ENCODE results near the gene WDR82.

Gene WDR82

DNA sequence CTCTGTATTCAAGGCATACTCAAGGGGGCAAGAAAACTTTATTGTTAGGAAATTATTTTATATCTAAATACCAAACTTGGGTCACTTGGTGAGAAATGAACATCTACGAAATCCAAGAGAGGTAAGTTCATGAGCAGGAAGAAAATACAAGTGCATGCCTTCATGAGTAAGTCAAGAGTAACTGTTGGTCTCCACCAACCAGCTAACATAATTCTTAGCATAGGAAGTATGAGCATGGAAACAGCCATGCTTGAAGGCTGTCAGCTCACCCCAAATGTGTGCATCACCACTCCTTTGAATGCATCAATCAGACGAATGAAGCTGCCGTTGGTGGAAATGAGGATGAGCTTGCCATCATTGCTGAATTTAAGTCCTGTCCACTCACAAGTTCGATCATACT lies 19.0 kb downstream of the WDR82 start:
- in situ Hi-C loops (cut with MboI; ENCODE audit: low sequenced_read_pairs) = no loop called here

DNA sequence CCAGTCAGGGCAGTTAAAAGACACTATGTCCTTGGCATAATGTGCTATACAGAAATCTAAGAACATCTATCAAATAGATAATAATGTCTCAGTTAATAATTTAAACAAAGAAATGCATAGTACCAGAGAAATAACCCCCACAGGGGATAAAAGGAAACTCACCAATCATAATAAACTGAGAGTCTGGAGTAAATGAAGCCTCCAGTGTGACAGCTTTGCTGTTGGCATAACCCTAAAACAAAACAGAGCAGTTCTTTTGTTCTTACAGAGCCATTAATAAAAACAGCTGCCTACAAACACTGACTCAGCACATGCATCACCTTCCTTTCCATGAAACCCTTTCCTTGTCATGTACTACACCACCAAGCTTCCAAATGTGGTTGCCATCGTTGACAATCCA lies 19.4 kb downstream of the WDR82 start:
- in situ Hi-C loops (cut with MboI; ENCODE audit: low sequenced_read_pairs) = no loop called here

DNA sequence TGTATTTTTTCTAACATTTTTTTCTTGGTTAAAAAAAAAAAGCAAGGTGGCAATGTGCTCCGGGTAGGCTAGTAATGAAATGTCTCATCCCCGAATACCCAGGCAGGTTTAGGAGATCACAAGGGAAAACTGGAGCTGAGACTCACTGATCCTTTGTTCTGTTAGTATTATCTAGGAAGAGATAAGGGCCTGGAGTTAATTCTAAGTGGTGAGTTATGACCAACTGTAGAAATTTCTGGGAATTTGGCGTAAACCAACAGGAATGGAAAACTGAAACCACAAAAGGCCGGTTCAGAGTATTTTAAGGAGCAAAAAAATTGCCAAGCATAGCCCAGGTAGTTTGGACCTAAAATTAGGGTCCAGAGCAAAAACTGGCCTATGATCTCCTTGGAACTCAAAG lies 20.5 kb downstream of the WDR82 start:
- in situ Hi-C loops (cut with MboI; ENCODE audit: low sequenced_read_pairs) = no loop called here

- in situ Hi-C loops (cut with MboI; ENCODE audit: low sequenced_read_pairs) = no loop called here
These were observed 21.8 kb downstream of the WDR82 start for GRCh38 chr3:52256622-52257021.

DNA sequence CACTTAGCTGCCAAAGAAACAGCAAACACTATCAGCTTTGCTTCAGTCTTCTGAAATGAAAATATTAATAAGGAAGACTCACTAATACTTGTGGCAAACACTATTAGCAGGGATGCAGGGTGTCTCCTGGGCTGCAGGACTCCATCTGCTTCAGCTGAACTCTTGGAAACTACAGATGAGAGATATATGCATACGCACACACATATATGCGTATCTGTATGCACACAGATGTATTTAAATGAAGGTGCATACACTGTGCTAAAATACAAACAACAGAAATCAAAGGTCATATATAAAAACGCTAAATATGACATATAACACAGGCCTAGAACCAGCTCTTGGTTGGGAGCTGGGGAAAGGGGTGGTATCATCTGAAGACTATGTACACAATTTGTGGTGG lies 22.3 kb downstream of the WDR82 start:
- in situ Hi-C loops (cut with MboI; ENCODE audit: low sequenced_read_pairs) = no loop called here

GRCh38 chr3:52254608-52255007 lies 23.8 kb downstream of the WDR82 start:
- in situ Hi-C loops (cut with MboI; ENCODE audit: low sequenced_read_pairs) = no loop called here

GRCh38 chr3:52253314-52254304 lies 24.8 kb downstream of the WDR82 start:
- in situ Hi-C loops (cut with MboI; ENCODE audit: low sequenced_read_pairs) = no loop called here

- in situ Hi-C loops (cut with MboI; ENCODE audit: low sequenced_read_pairs) = no loop called here
These were observed 28.3 kb downstream of the WDR82 start for GRCh38 chr3:52250122-52250521.

DNA sequence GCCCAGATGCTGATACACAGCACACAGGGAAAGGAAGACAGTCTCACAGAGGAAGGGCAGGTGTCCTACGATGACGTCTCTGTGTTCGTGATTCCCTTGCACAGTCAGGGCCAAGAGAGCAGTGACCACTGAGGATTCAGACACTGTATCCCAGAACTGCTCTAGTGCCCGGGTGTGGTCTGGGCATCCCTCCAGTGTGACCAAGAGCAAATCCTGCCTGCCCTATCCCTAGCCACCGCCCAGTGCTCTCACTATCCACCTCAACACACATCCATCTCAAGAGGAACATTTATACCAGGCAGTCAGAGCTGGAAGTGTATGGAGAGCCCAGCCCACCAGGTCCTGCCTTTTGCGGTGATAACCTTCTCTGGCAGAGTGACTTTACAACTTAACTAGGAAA lies 28.8 kb downstream of the WDR82 start:
- in situ Hi-C loops (cut with MboI; ENCODE audit: low sequenced_read_pairs) = loop anchor here (25.0 kb wide), 1 partner anchor 88 kb away; no protein-coding TSS in a partner anchor

DNA sequence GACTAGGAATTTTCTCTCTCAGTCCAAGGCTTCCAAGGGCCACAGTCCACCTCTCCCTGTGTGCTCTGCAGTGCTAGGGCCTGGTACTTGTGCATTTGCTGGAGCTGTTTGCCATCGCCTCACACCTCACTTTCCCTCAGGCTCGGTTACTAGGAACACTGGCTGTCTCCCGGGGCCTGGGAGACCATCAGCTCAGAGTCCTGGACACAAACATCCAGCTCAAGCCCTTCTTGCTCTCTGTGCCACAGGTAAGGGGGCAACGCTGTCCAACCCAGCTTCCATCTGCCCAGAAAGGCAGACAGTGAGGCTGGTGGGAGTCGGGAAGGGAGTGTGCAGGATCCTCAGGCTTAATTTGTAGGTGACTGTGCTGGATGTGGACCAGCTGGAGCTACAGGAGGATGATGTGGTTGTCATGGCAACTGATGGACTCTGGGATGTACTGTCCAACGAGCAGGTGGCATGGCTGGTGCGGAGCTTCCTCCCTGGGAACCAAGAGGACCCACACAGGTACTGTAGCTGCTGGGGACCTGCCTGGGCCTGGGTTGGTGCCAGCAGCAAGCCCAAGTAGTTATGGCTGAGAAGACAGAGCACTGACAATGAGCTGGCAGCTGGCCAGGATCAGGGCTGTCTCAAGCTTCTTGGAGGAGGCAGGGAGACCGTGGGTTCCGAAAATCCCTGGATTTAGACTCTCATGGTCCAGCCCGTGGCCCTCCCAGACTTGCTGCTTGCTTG lies 29.5 kb downstream of the WDR82 start:
- in situ Hi-C loops (cut with MboI; ENCODE audit: low sequenced_read_pairs) = loop anchor here (25.0 kb wide), 1 partner anchor 88 kb away; no protein-coding TSS in a partner anchor

DNA sequence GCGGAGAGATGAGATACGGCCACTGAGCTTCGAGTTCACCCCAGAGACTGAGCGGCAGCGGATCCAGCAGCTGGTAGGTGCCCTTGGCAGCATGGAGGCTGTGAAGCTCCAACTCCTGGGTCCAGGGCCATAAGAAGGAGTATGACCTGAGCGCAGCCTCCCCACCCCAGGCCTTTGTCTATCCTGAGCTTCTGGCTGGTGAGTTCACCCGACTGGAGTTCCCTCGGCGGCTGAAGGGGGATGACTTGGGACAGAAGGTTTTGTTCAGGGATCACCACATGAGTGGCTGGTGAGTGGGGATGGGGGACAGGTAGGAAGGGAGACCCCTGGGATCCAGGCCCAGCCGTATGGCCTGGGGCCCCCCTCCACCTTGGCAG lies 30.3 kb downstream of the WDR82 start:
- in situ Hi-C loops (cut with MboI; ENCODE audit: low sequenced_read_pairs) = loop anchor here (25.0 kb wide), 1 partner anchor 89 kb away; no protein-coding TSS in a partner anchor

DNA sequence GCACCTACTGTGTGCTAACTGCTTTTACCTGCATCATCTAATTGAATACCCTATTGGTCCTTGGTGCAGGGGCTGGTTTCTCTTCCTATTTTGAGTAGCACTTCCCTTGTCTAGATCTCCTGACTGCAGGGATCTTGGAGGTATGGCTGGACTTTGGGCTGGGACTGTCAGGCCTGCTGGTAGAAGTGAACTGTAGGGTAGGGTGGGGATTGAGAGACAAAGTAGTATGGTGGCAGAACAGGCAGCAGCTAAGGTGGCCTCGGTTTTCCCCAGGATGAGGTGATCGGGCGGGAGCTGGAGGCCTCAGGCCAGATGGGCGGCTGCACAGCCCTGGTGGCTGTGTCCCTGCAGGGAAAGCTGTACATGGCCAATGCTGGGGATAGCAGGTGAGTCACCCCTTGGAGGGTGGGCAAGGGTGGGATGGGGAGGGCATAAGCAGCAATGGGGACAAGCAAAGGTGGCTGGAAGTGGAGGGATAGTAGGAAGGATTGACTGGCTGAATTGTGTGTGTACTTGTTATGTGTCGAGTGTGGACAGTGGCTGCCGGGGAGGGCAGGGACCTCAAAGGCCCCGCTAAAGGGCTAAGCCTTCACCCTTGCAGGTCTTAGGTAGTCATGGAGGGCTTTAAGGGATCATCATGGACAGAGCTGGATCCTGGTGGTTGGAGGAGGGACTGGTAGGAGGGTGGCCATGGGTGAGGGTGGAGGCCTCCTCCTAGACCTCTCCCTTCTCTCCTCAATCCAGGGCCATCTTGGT lies 30.9 kb downstream of the WDR82 start:
- in situ Hi-C loops (cut with MboI; ENCODE audit: low sequenced_read_pairs) = loop anchor here (25.0 kb wide), 1 partner anchor 90 kb away; no protein-coding TSS in a partner anchor

DNA sequence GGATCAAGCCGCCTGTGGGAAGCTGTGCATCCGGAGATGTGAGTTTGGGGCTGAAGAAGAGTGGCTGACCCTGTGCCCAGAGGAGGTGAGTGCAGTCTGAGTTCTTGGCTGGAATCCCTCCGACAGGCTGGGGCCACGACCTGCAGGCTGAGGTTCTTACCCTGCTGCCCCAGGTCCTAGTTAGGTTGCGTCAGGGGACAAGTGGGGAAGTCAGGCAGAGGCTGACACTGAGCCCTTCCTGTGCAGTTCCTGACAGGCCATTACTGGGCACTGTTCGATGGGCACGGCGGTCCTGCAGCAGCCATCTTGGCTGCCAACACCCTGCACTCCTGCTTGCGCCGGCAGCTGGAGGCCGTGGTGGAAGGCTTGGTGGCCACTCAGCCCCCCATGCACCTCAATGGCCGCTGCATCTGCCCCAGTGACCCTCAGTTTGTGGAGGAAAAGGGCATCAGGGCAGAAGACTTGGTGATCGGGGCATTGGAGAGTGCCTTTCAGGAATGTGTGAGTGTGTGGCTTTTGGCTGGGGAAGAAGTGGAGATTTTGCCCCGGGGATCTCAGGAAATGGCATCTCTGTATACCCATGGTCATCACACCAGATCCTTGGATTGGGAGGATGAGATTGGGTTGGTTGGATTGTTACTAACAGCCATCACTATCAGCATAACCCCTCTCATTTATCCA lies 31.6 kb downstream of the WDR82 start:
- in situ Hi-C loops (cut with MboI; ENCODE audit: low sequenced_read_pairs) = loop anchor here (25.0 kb wide), 1 partner anchor 90 kb away; no protein-coding TSS in a partner anchor

DNA sequence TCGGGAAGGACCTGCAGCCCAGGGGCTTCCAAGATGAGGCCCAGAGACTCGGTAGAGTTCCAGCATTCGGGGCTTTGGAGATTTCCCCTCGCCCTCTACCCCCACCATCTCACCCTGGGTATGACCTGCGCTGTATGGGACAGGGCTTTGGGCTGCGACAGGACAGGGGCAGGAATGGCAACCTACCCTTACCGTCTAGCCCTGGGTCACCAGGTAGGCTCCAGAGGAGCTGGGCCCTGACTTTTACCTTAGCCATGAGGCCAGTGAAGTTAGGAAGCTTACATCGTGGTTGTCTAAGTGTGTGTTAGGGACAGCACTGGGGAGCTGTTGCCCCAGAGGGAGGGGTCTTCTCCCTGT lies 32.2 kb downstream of the WDR82 start:
- in situ Hi-C loops (cut with MboI; ENCODE audit: low sequenced_read_pairs) = loop anchor here (25.0 kb wide), 1 partner anchor 91 kb away; no protein-coding TSS in a partner anchor

DNA sequence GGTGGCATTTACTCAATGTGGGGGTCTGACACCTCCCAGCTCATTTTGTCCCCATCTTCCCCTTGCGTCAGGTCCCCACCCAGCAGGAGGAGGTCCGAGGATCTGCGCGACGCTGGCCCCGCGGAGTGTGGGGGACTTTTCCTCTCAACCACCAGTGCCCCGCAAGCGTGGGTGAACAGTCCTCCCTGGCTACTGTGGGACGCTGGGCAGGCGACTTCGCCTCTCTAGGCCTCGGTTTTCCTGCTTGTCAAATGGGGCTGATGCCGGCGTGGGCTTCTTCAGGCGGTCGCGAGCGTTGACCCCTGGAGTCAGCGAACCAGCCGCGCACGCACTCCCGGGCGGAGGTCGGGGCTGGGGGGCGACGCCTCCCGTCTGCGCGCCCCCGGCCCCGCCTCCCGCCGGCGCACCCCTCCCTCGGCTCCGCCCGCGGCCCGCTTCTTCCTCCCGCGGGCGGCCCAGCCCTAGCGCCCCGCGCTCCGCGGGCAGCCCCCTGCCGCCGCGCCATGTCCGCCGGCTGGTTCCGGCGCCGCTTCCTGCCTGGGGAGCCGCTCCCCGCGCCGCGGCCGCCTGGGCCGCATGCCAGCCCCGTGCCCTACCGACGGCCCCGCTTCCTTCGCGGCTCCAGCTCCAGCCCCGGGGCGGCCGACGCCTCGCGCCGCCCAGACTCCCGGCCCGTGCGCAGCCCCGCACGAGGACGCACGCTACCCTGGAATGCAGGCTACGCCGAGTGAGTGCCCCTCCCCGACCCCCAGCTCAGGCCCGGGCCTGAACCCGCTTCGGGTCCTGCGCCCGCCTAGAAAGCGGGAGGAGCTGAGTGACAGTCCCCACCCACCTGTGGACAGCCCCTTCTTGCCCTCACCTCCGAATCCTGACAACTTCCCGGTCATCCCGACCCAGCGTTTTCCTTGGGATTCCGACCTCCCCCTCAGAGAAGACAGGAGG lies 32.9 kb downstream of the WDR82 start, which contains the start of gene PPM1M:
Gene PPM1M (plus strand): TSS at position 438 of the 942 bp plus-strand sequence. CDS start 66 bp downstream, at position 504.
- in situ Hi-C loops (cut with MboI; ENCODE audit: low sequenced_read_pairs) = loop anchor here (25.0 kb wide), 1 partner anchor 92 kb away; no protein-coding TSS in a partner anchor

GRCh38 chr3:52243791-52244628 lies 34.4 kb downstream of the WDR82 start:
- in situ Hi-C loops (cut with MboI; ENCODE audit: low sequenced_read_pairs) = loop anchor here (25.0 kb wide), 1 partner anchor 93 kb away; no protein-coding TSS in a partner anchor

DNA sequence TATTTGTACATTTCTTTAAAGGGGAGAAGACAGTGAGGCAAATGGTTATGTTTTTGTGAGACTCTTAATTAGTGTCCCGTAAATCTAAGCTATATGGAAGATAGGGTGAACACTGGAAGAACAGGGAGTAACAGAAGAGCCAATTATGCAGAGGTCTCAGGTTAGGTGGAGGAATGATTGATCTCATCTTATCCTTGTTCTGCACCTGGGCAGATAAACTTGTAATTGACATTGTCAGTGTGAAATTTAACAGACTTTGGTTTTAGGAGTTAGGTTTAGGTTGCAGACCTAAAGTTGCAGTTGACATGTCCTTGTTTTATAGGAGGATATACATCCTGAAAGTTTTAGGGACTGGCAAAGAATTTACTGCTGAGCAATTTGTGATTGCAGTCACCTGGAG lies 36.4 kb downstream of the WDR82 start:
- in situ Hi-C loops (cut with MboI; ENCODE audit: low sequenced_read_pairs) = loop anchor here (25.0 kb wide), 1 partner anchor 95 kb away; no protein-coding TSS in a partner anchor

DNA sequence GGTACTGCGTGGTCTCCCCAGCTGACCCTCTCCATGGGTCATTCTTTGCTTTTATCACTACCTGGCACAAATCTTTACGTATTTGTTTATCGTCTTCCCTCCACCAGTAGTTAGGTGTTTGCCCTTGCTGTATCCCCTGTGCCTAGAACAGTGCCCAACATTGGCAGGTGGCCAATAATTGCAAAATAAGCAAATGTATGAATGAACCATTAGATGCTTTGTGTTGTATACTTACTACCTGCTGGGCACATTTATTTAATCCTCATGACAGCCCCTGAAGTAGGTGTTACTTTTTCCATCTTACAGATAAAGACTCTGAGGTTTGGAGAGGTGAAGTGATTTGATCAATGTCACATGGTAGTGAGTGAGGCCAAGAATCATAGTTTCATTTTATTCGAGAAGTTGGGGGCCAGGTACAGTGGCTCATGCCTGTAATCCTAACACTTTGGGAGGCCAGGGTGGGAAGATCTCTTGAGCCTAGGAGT lies 37.5 kb downstream of the WDR82 start:
- in situ Hi-C loops (cut with MboI; ENCODE audit: low sequenced_read_pairs) = loop anchor here (25.0 kb wide), 1 partner anchor 96 kb away; no protein-coding TSS in a partner anchor

Data from HL-60/S4 treated with retinoic acid at 250 ng/mL for 4 days and 3 days (cell line).